Astrocyte of the hippocampus (primary cell): Measurements from ENCODE around the gene FSIP1.

Experiments used
- DNase-seq: peaks from one replicate; pipeline ENCODE4 v3.0.0; 2011; ENCODE audit warnings: low read depth, low spot score

The FSIP1 gene

DNA sequence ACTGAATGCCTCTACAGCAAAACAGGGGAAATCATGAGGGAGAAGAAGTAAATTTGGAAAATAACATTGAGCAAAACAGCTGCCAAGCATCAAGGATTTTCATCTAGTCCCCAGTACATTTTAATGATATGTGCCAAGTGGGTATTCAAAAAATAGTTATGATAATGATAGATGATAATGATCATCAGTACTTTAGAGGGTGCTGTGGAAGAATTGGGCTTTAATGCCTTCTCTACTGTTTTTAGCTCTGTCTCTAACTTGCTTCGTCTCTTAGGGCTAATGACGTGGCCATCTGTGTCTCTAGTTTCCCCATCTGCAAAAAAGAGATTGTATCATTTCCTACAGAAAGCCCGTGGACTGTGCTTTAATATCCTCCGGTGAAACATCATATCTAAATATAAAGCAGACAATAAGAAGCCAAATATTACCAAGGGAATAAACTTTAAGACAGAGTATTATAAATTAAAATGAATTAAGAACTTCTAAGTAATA lies 10.2 kb upstream of the FSIP1 start:
- no peak for DNase-seq

DNA sequence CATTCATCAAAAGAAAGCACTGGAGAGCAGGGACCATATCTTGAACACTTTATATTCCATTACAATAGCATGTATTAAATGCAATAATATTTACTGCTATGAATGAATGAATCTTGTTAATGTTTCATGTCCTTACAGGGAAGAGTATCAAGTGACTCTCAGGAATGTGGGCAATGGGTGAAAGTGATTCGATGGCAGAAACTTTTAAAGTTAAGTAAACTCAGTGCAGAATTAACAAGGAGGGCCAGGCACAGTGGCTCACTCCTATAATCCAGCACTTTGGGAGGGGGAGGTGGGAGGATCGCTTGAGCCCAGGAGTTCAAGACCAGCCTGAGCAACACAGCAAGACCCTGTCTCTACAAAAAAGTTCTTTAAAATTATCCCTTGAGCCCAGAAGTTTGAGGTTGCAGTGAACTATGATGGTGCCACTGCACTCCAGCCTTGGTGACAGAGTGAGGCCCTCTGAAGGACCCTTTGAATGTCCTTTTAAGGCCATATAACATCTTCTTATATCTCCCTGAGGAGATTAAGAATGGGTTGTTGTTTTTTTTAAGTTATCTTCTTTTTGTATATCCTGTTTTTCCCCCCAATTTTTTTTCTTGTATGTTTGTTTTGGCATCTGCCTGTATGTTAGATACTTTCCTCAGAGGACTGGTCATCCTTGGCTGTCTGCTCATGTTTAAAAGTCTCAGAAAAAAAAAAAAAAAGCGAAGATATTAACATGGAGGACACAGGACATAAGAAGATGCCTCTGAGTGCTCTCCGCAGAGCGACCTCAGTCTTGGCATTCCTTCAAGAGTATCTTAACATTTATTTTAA lies 9.6 kb upstream of the FSIP1 start:
- DNase-seq: no peak

DNA sequence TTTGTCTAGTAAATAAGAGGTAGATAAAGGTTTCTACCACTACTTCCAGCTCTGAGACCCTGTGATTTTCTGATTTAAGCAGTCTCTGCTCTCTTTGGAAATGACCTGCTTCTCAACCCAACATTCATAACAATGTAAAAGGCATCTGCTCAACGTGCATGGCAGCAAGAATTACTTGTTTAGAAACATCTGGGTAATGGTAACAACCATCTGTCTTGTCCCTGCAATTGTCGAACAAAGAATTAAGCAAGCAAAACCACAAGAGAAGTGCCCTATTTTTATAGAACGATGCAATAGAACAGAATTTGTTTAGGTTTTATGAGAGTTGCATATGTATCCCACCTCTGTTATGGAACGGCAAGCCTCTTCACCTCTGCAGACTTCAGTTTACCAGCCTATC lies 7.1 kb upstream of the FSIP1 start:
- no peak for DNase-seq

DNA sequence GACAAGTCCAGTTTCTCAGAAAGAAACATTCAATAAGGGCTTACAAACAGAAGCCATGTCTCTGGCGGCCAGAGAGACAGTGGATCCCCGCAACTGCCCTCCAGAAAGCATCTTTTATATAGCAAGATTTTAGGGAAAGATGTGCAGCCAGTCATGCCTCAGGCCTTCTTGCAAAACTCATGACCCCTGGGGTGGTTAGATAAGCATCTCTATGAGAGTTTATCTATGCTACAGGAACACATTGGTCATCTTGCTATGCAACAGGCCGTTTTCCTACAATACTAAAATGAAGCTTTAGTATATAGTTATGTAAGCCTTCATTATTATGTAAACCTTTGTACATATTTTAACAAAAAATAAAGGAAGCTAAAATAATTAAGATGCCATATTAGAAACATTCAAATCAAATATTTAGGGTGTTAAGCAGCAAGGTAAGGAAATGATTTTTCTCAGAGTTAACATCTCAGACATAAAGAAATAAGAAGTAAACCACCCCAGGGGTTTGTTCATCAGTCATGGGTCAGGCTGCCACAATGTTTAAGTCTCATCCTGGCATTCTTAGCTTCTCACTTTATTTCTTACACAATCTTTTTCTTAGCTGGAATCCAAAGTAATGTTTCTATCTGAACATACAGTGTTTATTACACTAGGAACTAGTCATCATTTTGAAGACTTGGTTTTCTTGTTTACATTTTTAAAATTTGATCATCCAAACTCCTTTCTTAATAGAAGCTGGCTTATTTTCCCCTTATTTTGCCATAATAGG lies 6.3 kb upstream of the FSIP1 start:
- no peak for DNase-seq

DNA sequence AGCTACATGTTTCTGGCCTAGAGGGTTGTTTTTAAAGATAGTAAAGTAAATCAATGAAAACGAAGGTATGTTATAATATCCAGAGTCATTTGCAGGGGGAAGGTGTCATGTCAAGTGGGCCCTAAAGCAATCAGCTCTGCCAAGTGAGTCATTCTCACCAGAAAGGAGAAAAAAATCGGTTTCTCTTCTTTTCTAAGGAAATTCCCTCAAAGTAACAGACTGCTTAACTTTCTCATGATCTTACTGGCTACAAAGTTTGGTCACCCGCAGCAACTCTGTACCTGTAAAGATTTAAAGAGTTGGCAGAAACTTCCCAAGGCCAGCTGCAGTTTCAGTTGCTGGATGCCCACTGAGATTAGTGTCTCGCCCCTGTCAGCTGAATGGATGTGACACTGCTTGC lies 5.5 kb upstream of the FSIP1 start:
- peak; percentile 52 for DNase-seq

DNA sequence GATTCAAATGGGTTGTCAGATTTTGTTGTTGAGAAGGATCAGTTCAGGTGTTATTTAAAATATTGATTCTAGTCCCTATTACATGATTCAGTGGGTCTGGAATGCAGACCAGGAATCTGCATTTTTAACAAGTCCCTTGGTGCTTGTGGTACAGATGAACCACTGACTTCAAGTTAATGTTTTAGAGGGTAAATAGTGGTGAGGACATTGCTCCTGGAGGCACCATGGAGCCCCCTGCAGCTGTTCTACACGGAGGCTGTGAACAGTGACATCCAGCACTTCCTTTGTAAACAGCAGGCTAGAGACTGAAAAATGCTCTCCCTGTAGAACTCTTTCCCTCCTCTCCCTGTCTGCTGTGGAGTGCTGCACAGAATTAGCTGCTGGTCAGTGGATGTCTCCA lies 4.8 kb upstream of the FSIP1 start:
- DNase-seq: peak; percentile 28

DNA sequence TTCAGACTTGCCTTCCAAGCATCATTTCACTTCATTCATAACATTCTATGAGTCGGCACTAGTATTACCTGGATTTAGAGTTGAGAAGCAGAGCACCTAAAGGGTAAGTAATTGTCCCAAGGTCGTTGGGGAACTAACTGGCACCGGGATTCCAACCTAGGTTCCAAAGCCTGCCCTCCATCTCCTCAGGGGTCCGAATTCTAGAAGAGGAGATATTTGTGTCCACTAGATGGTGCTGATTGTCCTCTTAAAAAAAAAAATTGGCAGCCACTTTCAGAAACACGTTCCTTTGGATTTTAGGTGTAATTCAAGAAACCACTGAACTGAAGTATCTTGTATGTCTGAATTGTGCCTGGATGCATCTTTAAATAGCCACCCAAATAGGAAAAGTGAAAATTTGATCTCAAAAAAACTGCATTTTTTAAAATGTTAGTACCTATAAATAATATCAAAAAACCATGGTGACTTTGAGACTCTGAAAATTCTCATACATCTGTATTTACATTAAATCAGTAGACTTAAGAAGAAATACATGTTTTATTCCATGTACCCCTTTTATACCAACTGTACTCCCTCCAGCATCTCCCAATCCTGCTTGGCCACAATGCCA lies 3.9 kb upstream of the FSIP1 start:
- peak; percentile 79 for DNase-seq

DNA sequence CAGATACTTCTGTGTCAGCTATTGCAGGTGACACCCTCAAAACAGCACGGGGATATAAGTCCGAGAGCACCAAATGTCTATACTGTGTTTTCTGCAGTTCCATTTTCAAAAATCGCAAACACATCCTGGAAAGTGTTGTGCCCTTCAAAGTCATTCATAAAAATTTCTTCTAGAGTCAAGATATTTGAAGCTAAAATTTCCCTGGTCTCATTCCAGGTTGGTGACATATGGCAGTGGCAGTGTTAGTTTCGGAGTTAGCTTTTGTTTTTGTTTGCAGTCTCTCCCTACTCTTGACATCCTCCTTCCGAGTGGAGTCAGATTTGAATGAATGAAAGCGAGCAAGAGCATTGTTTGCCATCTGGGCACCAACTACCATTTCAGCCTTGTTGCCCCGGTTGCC lies 3.2 kb upstream of the FSIP1 start:
- DNase-seq: no peak

DNA sequence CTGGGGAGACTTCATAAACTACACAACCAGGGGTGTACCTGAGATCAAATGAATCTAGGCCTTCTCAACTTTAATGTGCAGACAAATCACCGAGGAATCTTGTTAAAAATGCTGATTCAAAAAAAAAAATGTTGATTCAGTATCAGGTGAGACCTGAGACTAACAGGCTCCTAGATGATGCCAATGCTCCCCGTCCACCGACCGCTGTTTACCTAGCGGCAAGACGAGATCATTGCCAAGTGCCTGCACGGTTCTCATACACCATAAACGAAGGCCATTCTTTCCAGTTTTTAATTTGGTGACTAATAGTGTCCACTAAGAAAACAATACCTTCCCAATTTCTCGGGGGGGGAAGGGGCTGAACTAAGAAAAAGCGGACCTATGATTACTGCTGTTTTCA lies 2.5 kb upstream of the FSIP1 start:
- peak; percentile 32 for DNase-seq

DNA sequence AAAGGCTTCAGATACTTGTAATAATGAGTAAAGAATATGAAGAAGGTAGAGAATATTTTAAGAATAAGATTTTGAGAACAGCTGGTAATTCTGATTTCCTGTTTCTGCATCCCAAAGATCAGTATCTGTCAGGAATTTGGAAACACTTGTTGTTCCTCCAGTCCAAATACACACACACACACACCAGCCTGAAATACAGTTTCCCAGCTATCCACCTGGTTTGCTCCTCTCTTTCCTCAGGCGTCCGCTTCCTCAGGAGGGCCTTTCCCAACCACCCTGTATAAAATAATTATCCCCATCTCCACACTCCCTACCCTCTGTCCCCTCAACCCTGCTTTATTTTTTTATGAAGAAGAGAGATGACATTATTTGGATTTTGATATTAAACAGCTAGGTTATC lies 2.0 kb upstream of the FSIP1 start:
- no peak for DNase-seq

DNA sequence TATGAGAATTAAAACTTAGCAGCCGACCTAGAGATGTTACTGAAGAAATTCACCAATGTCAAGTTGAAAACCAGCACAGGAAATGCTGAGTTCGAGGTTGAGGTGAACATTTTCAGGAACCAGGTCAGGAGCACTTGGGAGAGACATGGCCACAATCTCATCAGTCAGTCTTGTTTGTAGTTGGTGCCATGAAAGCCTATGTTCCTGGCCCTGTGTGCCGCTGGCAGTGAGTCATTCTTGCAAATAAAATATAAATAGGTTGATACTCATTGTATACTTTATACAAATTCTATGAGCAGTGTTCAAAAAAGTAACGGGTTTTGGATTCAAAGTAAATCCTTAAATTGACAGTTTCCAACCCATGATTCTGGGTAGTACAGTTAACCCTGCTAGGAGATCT lies 1.5 kb upstream of the FSIP1 start:
- peak; percentile 37 for DNase-seq

DNA sequence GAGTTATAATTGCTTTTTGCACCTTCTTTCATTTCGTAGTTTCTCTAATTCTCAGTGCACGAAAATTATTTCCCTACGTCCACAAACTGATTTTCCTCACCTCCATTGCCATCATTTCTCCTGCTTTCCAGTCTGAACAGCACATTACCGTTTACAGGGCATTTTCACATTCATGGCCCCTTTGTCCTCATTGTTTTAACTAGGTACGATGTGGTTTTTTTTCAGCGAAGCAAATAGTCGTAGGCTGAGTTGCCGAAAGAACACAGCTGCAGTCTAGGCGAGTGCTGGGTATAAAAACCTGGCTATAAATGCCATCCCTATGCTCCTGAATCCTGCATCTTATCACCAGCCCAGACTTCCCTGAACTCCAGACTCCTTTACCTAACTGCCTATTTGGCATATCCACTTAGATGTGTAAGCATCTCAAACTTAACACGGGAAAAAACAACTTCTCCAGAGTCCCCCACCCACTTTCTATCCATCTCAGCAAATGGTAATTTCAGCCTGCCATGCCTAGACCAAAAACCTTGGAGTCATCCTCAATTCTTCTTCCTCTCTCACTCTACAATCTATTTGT lies 691 bp upstream of the FSIP1 start:
- peak; percentile 45 for DNase-seq

DNA sequence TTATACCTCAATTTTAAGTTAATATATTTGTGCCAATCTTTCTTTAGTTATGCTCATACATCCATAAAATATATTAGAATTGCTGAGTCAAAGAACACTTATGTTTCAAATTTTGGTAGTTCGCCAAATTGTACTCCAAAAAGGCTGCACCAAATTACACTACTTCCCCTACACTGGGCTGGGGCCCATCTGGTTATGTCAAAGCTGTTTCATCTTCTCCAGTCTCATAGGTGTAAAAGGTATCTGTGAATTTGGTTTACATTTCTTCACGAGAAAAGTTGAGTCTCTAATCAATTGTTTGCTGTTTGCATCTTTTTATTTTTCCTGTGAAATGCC lies 706 bp downstream of the FSIP1 start:
- DNase-seq: no peak

DNA sequence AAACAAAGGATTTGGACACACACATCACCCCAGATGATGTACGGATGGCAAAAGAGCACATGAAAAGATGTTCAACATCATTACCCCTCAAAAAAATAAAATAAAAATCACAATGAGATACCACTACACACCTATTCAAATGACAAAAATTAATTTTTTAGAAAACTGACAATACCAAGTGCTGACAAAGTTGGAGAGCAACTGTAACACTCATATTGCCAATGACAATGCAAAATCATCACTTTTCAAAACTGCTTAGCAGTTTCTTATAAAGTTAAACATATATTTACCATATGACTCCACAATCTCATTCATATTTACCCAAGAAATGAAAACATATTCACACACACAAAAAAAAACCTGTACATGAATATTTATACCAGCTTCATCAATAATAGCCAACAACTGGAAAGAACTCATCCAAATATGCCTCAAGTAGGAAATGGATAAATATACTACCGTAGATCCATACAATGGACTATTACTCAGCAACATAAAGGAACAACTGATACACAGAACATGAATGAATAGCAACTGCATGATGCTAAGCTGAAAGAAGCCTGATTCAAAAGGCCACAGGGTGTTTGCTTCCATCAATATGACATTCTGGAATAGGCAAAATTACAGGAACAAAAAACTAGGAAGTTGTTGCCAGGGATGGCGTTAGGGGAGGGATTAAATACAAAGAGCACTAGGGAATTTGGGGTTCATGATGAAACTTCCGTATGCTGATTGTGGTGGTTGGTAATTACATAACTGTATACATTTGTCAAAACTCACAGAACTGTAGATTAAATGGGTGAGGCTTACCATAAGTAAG lies 1.3 kb downstream of the FSIP1 start:
- DNase-seq: no peak

DNA sequence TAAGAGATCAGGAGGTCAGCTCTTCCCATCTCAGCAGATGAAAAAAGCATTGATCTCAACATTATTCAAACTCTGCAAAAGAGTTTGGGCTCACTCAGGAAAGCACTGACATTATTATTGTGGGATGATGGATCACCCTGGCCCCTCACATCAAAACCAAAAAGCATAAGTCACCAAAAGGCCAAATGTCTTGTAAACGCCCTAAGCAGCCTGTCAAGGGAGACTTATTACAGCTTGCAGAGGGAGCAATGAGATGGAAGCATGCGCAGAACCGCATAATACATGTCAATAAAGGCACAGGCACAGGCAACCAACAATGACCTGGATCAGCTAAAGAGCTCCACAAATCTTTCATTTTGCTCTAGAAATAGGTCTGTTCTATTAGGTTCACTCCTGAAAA lies 4.6 kb downstream of the FSIP1 start:
- DNase-seq: no peak

DNA sequence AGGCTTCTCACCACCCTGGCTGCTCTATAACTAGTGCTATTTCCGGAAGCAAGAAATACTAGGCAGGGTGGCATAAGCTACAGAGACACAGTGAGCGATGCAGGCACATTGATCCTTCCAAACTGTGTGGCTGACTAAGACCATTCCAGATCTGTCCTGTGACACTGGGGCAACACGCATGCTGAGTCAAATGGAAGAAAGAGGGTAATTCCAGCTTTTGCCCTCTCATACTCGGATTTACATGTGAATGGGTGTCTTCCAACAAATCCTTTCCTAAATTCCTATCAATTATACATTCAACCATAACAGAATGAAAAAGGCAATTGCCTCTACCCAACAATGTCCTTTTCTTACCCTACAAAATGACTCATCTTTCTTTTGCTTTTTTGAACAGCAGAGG lies 5.1 kb downstream of the FSIP1 start:
- peak; percentile 57 for DNase-seq

DNA sequence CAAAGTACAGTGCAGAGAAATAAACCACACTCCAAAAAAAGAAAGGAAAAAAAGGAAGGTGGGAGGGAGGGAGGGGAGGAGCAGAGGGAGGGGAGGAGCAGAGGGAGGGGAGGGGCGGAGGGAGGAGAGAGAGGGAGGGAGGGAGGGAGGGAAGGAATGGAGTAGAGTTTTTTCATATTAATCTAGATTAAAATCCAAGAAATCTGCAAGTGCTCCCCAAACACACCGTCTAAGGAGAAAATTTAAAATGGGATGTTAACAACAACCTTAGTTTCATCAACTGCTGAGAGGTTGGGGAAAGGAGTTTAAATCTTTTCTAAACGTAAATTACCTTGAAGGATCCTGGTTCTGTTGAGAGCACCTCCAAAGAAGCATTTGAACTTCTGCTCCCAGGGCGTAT lies 6.6 kb downstream of the FSIP1 start:
- no peak for DNase-seq

DNA sequence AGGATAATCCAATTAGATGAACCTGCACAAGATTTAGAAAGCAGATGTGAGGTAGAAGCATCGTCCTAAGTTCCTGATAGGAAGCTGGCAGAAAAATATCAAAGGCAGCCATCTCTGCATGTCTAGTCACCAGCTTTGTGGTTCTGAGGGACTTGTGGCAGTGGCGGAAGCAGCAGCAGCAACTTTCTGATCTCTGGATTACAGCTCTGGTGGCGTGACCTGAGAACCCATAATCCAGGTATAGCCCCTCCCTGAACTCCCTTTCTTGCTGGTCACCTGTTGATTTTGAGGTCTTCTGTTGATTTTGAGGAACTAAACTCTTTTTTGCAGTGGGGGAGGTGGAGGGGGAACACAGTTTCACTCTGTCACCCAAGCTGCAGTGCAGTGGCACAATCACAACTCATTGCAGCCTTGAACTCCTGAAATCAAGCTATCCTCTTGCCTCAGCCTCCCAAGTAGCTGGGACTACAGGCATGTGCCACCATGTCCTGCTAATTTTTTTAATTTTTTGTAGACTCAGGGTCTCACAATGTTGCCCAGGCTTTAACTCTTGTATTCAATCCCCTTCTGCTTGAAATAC lies 7.9 kb downstream of the FSIP1 start:
- DNase-seq: no peak

DNA sequence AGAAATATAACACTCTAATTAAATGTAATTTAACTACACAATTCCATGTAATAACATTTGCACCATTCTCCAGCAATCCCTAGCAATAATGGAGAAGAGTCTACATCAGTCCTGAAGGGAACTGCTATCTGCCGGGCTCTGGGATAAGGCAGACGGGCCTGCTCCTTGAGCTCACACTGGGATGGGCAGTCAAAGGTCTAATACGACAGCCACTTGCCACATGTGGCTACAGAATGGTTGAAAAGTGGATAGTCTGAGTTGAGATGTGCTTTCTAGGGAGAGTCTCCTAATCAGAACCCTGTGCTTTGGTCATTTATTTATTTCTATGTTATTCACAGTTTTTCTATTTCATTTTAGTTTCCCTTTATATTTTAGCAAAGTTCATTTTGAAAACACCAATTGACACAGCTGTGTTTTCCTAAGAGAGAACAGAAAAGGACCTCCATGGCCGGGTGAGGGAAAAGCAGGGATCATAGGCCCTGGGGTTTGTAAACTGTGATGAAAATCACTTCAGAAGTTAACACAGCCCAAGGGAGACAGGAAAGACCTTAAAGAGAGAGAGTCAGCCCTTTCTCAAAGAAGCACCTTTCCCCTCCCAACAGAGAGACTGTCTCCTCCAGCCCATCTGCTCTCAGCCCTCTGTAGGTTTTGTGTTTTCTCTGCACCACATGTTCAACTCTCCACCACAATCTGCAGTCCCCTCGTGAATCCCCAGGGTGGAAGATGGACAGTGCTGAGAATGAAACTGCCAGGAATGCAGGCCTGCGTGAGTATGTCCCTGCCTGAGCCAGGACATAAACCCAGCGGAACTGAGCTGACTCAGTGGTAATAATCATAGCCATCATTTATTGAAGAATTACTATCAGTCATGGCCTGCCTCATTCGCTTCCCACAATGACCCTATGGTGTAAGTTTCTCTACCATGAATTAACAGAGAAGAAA lies 11.6 kb downstream of the FSIP1 start:
- peak; percentile 54 for DNase-seq

DNA sequence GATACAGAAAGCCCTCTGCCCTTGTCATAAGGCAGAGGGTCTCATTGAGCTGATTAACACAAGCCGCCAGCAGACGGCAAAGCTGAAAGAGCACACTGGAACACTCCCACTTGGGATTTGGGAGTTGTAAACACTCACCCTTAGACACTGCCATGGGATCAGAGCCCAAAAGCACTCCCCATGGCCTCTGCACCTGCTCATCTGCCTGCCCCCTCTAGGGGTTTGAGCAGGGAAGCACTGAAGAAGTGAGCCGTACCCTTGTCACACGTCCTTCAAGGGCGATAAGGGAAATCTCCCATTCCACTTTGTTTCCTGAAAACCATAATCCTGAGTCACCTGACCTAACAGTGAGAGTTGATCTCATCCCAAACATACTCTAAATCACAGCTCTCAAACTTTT lies 14.7 kb downstream of the FSIP1 start:
- no peak for DNase-seq
